ENCODE data around the gene C5orf63. TPM values are rescaled to one million over a fixed set of nuclear protein-coding genes. Genes with fewer than 3 reads are reported as not detected.

C5orf63 gene
- total RNA-seq, 1 experiment from 2014 or later: 2.2 TPM

DNA sequence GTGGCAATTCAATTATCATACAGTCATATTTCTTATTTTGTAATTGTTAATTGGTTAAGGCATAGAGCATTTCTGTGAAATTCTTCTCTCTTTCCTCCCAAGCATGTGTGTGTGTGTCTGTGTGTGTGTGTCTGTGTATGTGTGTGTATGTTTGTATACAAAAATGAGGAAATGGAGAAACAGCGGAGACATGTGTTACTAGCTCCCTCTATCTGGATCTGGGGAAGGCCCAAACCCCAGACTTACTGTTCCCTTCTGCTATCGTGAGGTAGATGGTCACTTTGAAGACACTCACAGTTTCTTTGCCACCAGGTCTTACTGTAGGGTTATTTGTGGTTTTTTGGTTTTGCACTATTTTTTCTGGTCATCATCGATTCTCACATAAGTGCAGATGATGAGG is 11.4 kb upstream of the C5orf63 start:
- ChIA-PET CTCF (no interaction called here), POLR2A (ENCODE audit: low non-redundant PET) (no interaction called here)
- intact Hi-C loops (cut with micrococcal nuclease; ENCODE audit: unreplicated experiment): no loop called here
- no TSS peak for BruUV-seq (replicated peaks)
- DNase-seq (ENCODE audit: low spot score): no peak
- TF ChIP-seq, protein P1, sequence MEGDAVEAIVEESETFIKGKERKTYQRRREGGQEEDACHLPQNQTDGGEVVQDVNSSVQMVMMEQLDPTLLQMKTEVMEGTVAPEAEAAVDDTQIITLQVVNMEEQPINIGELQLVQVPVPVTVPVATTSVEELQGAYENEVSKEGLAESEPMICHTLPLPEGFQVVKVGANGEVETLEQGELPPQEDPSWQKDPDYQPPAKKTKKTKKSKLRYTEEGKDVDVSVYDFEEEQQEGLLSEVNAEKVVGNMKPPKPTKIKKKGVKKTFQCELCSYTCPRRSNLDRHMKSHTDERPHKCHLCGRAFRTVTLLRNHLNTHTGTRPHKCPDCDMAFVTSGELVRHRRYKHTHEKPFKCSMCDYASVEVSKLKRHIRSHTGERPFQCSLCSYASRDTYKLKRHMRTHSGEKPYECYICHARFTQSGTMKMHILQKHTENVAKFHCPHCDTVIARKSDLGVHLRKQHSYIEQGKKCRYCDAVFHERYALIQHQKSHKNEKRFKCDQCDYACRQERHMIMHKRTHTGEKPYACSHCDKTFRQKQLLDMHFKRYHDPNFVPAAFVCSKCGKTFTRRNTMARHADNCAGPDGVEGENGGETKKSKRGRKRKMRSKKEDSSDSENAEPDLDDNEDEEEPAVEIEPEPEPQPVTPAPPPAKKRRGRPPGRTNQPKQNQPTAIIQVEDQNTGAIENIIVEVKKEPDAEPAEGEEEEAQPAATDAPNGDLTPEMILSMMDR (conservative IDR thresholded peaks at IDR 0.05; ENCODE audit: low read depth, low read length): no peak
- no peak for TF ChIP-seq EZH2 (IDR thresholded peaks at IDR 0.05; ENCODE audit: borderline replicate concordance, low read depth, low read length, poor library complexity, severe bottlenecking)
- H3K4me3 ChIP-seq (ENCODE audit: low read depth, low read length, poor library complexity, severe bottlenecking): no peak overlapping the region
- H3K27ac ChIP-seq (ENCODE audit: low read depth, low read length, poor library complexity, severe bottlenecking): no peak overlapping the region
- no peaks in the 10 kb centered on the region for H3K27me3 ChIP-seq (replicated peaks; ENCODE audit: insufficient read depth, low read depth, low read length, poor library complexity)
- H3K4me1 ChIP-seq (ENCODE audit: insufficient read depth, low read length, poor library complexity, severe bottlenecking): no peaks in the 10 kb centered on the region
- no peaks in the 10 kb centered on the region for H3K36me3 ChIP-seq (ENCODE audit: insufficient read depth, low read length, poor library complexity, severe bottlenecking)
- H3K9me3 ChIP-seq (ENCODE audit: low read depth, low read length, poor library complexity, severe bottlenecking): no peaks in the 10 kb centered on the region

DNA sequence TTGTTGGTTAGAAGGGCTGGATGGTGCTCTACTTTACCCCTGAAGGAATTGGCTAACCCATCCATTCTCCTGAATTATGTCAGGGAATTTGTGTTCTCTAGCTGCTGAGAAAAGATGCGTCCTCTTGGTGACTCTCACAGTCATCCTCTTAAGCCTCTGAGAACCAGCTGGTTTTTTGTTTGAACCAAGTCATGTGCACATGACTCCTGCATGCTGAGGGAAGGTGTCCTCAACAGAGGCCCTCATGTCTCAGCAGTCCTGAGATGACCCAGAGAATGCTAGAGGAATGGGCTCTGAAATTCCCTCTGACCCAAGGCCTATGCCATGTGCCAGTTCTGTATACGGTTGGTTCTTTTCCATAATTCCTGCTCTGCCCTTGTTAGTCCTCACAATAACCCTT is 10.4 kb upstream of the C5orf63 start:
- ChIA-PET POLR2A (ENCODE audit: low non-redundant PET) (no interaction called here), CTCF (no interaction called here)
- Histone ChIP-seq H3K9me3 (ENCODE audit: low read depth, low read length, poor library complexity, severe bottlenecking) (no peaks in the 10 kb centered on the region), H3K36me3 (ENCODE audit: insufficient read depth, low read length, poor library complexity, severe bottlenecking) (no peaks in the 10 kb centered on the region), H3K27ac (ENCODE audit: low read depth, low read length, poor library complexity, severe bottlenecking) (no peak overlapping the region), H3K27me3 (replicated peaks; ENCODE audit: insufficient read depth, low read depth, low read length, poor library complexity) (no peaks in the 10 kb centered on the region), H3K4me3 (ENCODE audit: low read depth, low read length, poor library complexity, severe bottlenecking) (no peak overlapping the region), H3K4me1 (ENCODE audit: insufficient read depth, low read length, poor library complexity, severe bottlenecking) (no peaks in the 10 kb centered on the region)
- no TSS peak for BruUV-seq (replicated peaks)
- no peak for DNase-seq (ENCODE audit: low spot score)
- intact Hi-C loops (cut with micrococcal nuclease; ENCODE audit: unreplicated experiment): no loop called here
- TF ChIP-seq, protein P1 (conservative IDR thresholded peaks at IDR 0.05; ENCODE audit: low read depth, low read length): no peak
- no peak for TF ChIP-seq EZH2 (IDR thresholded peaks at IDR 0.05; ENCODE audit: borderline replicate concordance, low read depth, low read length, poor library complexity, severe bottlenecking)

GRCh38 chr5:127079994-127080491 is 6.7 kb upstream of the C5orf63 start:
- no TSS peak for BruUV-seq (replicated peaks)

More at GRCh38 chr5:127079994-127080491, 6.7 kb upstream of the C5orf63 start:
- DNase-seq (ENCODE audit: low spot score): no peak
- ChIA-PET POLR2A (ENCODE audit: low non-redundant PET) (no interaction called here), CTCF (no interaction called here)
- H3K4me3 ChIP-seq (ENCODE audit: low read depth, low read length, poor library complexity, severe bottlenecking): no peak overlapping the region
- H3K9me3 ChIP-seq (ENCODE audit: low read depth, low read length, poor library complexity, severe bottlenecking): no peaks in the 10 kb centered on the region
- no peak overlapping the region for H3K27ac ChIP-seq (ENCODE audit: low read depth, low read length, poor library complexity, severe bottlenecking)
- H3K4me1 ChIP-seq (ENCODE audit: insufficient read depth, low read length, poor library complexity, severe bottlenecking): no peaks in the 10 kb centered on the region
- no peaks in the 10 kb centered on the region for H3K36me3 ChIP-seq (ENCODE audit: insufficient read depth, low read length, poor library complexity, severe bottlenecking)
- no peaks in the 10 kb centered on the region for H3K27me3 ChIP-seq (replicated peaks; ENCODE audit: insufficient read depth, low read depth, low read length, poor library complexity)
- intact Hi-C loops (cut with micrococcal nuclease; ENCODE audit: unreplicated experiment): no loop called here
- TF ChIP-seq, protein P1 (conservative IDR thresholded peaks at IDR 0.05; ENCODE audit: low read depth, low read length): no peak

Measured in A673 (cell line).